ELF-1 (cell line): Measurements from ENCODE around the gene SLC5A3.

Experiments used
- DNase-seq: peaks from one replicate; pipeline ENCODE4 v3.0.0-alpha.2; 2016; ENCODE audit warnings: low read depth, low spot score

Gene SLC5A3

DNA sequence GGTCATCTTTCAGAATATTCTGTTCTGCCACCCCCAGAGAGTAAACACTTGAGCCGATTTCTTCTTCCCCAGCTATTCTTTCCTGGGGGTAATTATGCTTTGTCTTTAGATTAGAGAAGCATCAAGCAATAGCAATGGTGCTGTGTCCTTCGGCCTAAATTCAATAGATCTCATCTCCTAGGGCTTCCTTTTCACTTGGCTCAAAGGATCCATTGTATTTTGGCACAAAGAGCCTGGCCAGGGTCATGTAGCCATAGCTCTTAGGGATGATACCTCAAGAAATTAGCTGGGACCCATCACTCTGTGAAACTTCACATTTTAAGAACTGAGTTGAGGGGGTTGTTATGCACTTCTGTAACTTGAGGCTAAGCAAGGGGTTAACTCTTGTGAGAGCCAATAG, 27.0 kb downstream of the SLC5A3 start:
- DNase-seq, result no peak

DNA sequence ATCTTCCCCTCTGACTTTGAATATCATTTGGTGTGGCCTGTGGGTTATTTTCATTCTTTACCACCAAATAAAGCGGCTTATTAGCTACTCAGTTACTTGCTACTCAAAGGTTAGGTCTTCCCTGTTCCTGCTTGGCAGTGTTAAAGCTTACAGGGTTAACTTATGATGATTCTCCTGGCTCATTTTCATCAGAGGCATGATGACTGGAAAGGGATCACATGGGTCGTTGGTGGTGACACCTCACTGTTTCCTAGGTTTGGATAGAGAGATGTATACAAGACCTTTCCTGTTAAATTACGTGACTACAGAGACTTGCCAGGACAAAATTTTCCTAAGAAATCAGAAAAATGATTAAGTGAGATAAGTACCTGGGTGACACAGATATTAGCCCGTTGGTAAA, 27.4 kb downstream of the SLC5A3 start:
- no peak for DNase-seq

DNA sequence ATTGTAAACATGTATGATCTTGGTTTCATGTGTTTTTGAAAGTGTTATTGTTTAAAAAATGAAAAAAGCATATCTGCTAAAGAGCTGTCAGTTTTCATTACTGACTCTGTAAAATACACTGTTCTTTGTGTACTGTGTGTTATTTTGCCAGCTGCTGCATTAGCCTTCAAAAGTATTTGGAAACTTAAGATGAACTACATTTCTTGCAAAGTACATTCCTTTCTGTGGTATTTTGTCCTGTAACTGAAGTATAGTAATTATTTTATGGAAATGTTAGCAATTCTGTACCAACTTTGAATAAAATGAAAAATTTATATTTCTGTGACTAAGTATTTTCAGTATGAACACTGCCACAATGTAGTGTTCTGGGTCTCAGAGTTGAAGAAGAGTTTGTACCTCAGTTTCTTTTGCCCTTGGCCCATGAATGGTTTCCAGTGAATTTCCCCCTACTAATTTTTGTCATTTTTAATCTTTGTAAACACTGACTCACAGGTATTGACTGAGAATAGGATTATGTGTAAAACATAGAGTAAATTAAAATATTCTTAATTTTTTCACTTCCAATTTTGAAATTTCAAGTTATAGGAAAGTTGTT, 32.7 kb downstream of the SLC5A3 start:
- DNase-seq, result no peak

DNA sequence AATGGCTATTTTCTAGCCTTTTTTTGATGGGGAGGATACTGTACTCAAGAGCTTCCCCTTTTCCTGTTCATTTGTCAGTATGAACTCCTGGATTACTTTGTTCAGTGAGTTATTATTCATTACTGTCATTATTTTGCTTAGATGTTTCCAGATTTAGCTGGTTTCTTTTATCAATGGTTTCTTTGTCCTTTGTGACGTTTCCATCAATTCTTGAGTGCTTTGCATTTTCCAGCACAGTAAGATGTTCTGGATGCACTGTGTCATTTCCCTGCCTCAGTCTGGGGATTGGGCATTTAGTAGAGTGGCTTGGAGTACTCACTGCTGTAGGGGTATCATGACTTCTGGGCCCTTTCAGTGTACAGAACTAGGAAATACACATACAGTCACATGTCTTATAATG, 34.2 kb downstream of the SLC5A3 start:
- no peak for DNase-seq

DNA sequence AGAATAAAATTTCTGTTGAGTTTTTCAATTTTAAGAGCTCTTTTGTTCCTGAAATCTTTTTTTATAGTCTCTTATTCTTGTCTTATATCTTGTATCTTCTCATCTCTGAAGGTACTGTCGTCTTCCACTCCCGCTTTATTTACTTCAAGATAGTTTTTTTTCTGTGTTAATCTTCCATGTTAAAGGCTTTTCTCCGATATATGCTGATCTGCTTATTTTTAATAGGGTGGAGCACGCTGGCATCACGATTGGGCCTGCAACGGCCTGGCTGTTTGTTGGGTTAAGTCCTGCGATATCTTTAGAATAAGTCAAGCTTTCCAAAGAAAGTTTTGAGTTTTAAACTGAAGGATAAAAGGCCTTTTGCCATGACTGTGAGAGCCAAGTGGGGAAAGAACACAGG, 35.7 kb downstream of the SLC5A3 start:
- no peak for DNase-seq

DNA sequence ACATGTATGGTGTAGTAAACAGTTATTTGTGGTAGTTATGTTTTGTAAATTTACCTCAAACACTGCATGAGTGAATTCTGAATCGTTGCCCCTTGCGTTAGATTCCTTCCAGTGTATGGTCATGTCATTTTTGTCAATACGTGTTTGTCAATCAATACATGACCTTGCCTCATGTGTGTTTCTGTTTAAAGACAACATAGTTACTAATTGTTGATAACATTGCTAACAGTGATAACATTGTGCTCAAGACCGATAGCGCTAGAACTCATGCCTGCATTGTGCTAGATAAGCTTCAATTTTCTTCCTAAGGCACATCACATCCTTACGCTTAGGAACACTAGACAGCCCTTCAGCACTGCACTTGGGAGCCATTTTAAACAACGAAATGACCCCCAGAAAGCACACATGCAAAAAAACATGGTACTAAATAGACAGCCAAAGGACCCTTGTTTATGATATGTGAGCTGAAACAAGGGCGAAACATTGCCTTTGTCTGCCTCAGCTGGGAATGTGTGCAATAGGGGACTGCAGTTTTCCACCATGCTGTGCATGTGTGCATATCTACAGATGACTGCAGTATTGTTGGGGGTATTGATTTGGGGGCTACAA, 37.3 kb downstream of the SLC5A3 start:
- DNase-seq, result no peak

DNA sequence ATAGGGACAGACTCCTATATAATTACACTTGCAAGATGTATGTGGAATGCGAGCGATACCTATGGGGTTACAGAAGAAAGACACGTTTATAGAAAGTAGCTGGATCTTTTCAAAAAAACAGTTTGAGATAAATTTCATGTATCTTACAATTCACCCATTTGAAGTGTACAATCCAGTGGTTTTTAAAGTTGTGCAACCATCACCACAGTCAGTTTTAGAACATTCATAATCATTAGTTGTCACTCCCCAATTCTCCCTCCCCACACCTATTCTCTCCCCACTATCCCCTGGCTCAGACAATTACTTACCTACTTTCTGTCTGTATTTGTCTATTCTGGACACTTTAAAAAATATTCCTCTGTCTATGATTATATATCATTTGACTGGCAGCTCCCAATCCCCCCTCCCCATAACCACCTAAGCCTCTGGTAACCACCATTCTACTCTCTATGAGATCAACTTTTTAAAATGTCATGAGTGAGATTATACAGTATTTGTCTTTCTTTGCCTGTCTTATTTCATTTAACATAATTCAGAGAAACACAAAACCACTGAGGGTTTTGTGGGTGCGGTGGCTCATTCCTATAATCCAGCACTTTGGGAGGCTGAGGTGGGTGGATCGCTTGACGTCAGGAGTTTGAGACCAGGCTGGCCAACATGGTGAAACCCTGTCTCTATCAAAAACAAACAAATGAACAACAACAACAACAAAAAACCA, 39.1 kb downstream of the SLC5A3 start:
- DNase-seq, result no peak

DNA sequence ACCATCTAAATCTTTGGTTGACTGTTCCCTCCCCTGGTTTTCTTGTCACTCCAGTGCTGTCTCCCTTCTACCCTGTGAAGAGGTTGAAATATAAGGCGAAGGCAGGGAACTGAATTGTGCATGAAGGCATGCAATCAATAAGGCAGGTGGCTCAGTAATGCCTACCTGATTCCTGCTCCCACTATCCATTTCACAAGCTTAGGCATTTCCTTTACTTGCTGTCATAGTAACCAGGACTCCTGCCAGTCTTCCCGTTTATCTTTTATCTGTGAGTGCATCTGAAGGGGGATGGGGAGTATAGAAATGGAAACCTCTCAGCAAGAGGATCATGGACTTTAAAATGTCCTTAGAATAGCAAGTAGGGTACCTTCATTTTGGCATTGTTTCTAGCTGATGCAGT, 40.5 kb downstream of the SLC5A3 start:
- DNase-seq, result no peak

DNA sequence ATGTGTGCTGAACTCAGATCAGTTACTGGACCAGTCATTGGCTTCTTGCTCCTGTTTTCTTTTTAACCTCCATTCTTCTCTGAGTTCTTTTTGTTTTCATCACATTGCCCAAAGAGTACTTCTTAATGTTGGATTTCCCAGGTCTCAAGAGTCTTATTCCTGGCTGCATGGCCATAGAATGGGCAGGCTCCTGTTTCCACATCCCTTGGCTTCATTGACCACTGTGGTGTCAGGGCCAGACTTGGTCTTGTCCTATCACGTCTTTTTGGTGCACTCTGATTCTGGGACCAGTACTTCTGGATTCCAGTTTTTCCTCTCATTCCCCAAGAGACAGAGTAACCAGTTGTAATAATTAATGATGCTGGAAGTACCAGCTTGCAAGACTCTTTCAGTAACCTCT, 41.8 kb downstream of the SLC5A3 start:
- no peak for DNase-seq

DNA sequence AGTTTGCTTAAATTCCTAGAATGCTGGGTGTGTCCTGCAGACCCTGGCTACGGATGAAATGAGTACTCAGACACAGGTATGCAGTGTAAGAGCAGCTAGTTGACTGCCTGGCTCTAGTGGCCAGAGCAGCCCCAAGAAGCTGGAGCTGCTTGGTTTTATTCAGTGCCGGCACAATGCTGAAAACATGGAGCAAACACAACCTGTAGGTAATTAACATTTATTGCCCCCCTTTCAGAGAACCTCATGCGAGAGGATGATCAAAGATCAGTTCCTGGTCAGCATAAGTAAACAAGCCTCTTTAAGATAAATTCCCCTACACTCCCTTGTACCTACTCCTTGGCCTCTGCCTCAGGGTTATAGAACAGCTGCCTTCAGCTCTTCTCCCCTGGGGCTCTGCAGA, 43.2 kb downstream of the SLC5A3 start:
- peak; percentile 25 for DNase-seq

DNA sequence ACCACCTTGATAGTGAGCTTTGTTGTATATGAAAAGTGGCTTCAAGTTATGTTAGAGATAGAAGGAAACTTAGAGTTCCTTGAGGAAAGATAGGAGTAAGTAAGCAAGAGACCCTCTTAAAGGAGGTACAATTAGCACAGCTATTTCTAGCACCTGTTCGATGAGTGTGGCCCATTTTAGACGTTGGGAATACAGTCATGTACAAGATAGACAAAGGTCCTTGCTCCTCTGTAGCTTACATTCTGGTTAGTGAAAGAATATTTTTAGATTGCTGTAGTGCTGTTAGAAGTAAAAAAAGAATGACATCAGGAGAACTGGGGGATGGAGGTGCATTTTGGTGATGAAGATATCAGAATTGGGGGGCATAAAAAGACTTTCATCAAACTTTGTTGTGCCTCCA, 47.5 kb downstream of the SLC5A3 start:
- no peak for DNase-seq

DNA sequence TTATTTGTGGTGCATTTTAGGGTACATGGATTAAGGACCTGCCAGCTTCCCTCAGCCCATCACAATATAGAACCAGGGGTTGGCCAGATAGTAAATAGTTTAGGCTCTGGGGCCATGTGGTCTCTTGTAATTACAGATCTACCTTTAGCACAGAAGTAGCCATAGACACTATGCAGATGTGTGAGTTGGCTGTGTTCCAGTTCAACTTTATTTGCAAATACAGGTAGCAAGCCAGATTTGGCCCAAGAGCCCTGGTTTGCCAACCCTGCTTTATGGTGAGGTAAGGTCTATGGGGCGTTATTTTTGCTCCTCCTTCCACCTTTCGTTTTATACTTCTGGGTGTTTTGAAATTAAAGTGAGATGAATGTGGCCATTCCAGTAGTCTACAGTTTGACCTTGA, 48.7 kb downstream of the SLC5A3 start:
- DNase-seq, result no peak
